Astrocyte (in vitro differentiated cells and primary cell): Measurements from ENCODE around the gene C21orf58. TPM values are rescaled to one million over a fixed set of nuclear protein-coding genes. Genes with fewer than 3 reads are reported as not detected.

ENCODE experiments used
- DNase-seq: peaks from one replicate; pipeline ENCODE4 v3.0.0-alpha.2; 2010; ENCODE audit warnings: low read depth
- FAIRE-seq: peaks from 2 replicates; lab custom pipeline; 2011; peaks lifted over from hg19 to GRCh38; lab: Jason Lieb, UNC
- H2AFZ ChIP-seq: 2 replicates; pipeline ENCODE4 v1.6.0; 2012; ENCODE audit warnings: low read depth, low read length, inconsistent platforms
- H3K27ac ChIP-seq: 2 replicates; pipeline ENCODE4 v1.5.1; 2011; ENCODE audit warnings: low read depth, low read length, inconsistent platforms
- H3K27me3 ChIP-seq: 2 replicates; pipeline ENCODE4 v1.6.0; 2011; ENCODE audit warnings: low read length, inconsistent platforms; ENCODE audit not compliant: insufficient read depth
- H3K36me3 ChIP-seq: 2 replicates; pipeline ENCODE4 v1.5.1; 2011; ENCODE audit warnings: low read length, inconsistent platforms; ENCODE audit not compliant: insufficient read depth
- H3K4me1 ChIP-seq: 2 replicates; pipeline ENCODE4 v1.5.1; 2011; ENCODE audit warnings: low read length, inconsistent platforms; ENCODE audit not compliant: insufficient read depth
- H3K4me2 ChIP-seq: 2 replicates; pipeline ENCODE4 v1.6.0; 2012; ENCODE audit warnings: low read length, inconsistent platforms
- H3K4me3 ChIP-seq: 2 replicates; pipeline ENCODE4 v1.5.1; 2011; ENCODE audit warnings: low read depth, mild to moderate bottlenecking, low read length, inconsistent platforms; ENCODE audit not compliant: insufficient read depth
- H3K79me2 ChIP-seq: 2 replicates; pipeline ENCODE4 v1.6.0; 2012; ENCODE audit warnings: mild to moderate bottlenecking, low read length, inconsistent platforms; ENCODE audit not compliant: insufficient read depth
- H3K9ac ChIP-seq: 2 replicates; pipeline ENCODE4 v1.6.0; 2012; ENCODE audit warnings: mild to moderate bottlenecking, low read length, inconsistent platforms
- H3K9me3 ChIP-seq: 2 replicates; pipeline ENCODE4 v1.5.1; 2012; ENCODE audit warnings: low read depth, mild to moderate bottlenecking, low read length, inconsistent platforms; ENCODE audit not compliant: insufficient read depth
- H4K20me1 ChIP-seq: 2 replicates; pipeline ENCODE4 v1.6.0; 2012; ENCODE audit warnings: low read length, inconsistent platforms; ENCODE audit not compliant: insufficient read depth
- H3K27ac Mint-ChIP-seq: one replicate; pipeline ENCODE4 v1.8.0; 2021; ENCODE audit warnings: mild to moderate bottlenecking, mixed read lengths; ENCODE audit not compliant: unreplicated experiment
- H3K27me3 Mint-ChIP-seq: one replicate; pipeline ENCODE4 v1.8.0; 2021; ENCODE audit warnings: low read depth, mixed read lengths; ENCODE audit not compliant: unreplicated experiment
- H3K36me3 Mint-ChIP-seq: one replicate; pipeline ENCODE4 v1.8.0; 2021; ENCODE audit warnings: low read depth, mixed read lengths; ENCODE audit not compliant: unreplicated experiment
- H3K4me1 Mint-ChIP-seq: one replicate; pipeline ENCODE4 v1.8.0; 2021; ENCODE audit warnings: low read depth, mixed read lengths; ENCODE audit not compliant: unreplicated experiment
- H3K4me3 Mint-ChIP-seq: one replicate; pipeline ENCODE4 v1.8.0; 2021; ENCODE audit warnings: mild to moderate bottlenecking, moderate library complexity, mixed read lengths; ENCODE audit not compliant: unreplicated experiment
- H3K9me3 Mint-ChIP-seq: one replicate; pipeline ENCODE4 v1.8.0; 2021; ENCODE audit warnings: mild to moderate bottlenecking, mixed read lengths; ENCODE audit not compliant: unreplicated experiment
- CTCF ChIP-seq: IDR thresholded peaks from 2 replicates; pipeline ENCODE4 v1.5.1; 2011; ENCODE audit warnings: low read depth, mild to moderate bottlenecking, inconsistent platforms, low read length, moderate library complexity; ENCODE audit not compliant: insufficient read depth
- EZH2 ChIP-seq: IDR thresholded peaks from 2 replicates; pipeline ENCODE4 v1.6.1; 2012; ENCODE audit warnings: mild to moderate bottlenecking, low read length, inconsistent platforms; ENCODE audit not compliant: insufficient read depth
- total RNA-seq: library from RNA; stranded (reverse); gene quantifications from 2 replicates; pipeline ENCODE4 v1.2.1, GENCODE V29; 2021

Gene C21orf58
- total RNA-seq, 1 donor from 2014 or later: 3.2 TPM

GRCh38 chr21:46308431-46308830 is 15.2 kb downstream of the C21orf58 start:
- DNase-seq (no peak), FAIRE-seq (no peak)
- Mint-ChIP-seq H3K9me3 (no peaks in the 10 kb centered on the region), H3K4me1 (peaks cover 3% of the 10 kb centered on the region), H3K36me3 (peaks cover 4% of the 10 kb centered on the region), H3K4me3 (no peak overlapping the region), H3K27me3 (no peaks in the 10 kb centered on the region), H3K27ac (no peak overlapping the region)
- Histone ChIP-seq H3K27ac (no peak overlapping the region), H3K4me3 (no peak overlapping the region), H3K36me3 (no peaks in the 10 kb centered on the region), H3K4me2 (no peak overlapping the region), H3K9me3 (no peaks in the 10 kb centered on the region), H2AFZ (no peak overlapping the region), H3K79me2 (no peaks in the 10 kb centered on the region), H3K27me3 (no peaks in the 10 kb centered on the region), H3K4me1 (peaks cover 12% of the 10 kb centered on the region), H3K9ac (no peak overlapping the region), H4K20me1 (peaks cover 3% of the 10 kb centered on the region)
- no peak for TF ChIP-seq CTCF
- TF ChIP-seq EZH2: no peak

- no peak for TF ChIP-seq CTCF
- no peak for TF ChIP-seq EZH2
- FAIRE-seq: peak; percentile 50
- H3K36me3 Mint-ChIP-seq: peaks cover 4% of the 10 kb centered on the region
These were observed 16.0 kb downstream of the C21orf58 start for GRCh38 chr21:46307625-46308024.

GRCh38 chr21:46304955-46305354 is 18.7 kb downstream of the C21orf58 start:
- H3K79me2 ChIP-seq: no peaks in the 10 kb centered on the region
- Mint-ChIP-seq H3K9me3 (no peaks in the 10 kb centered on the region), H3K4me3 (no peak overlapping the region), H3K36me3 (peaks cover 4% of the 10 kb centered on the region), H3K27ac (no peak overlapping the region), H3K4me1 (peaks cover 3% of the 10 kb centered on the region), H3K27me3 (no peaks in the 10 kb centered on the region)
- H3K27me3 ChIP-seq: no peaks in the 10 kb centered on the region
- TF ChIP-seq CTCF: no peak
- TF ChIP-seq EZH2: no peak
- H4K20me1 ChIP-seq: peaks cover 3% of the 10 kb centered on the region
- H3K9ac ChIP-seq: no peak overlapping the region
- FAIRE-seq (no peak), DNase-seq (no peak)
- peaks cover 12% of the 10 kb centered on the region for H3K4me1 ChIP-seq
- no peak overlapping the region for H3K4me2 ChIP-seq
- no peak overlapping the region for H3K27ac ChIP-seq
- no peak overlapping the region for H2AFZ ChIP-seq
- H3K9me3 ChIP-seq: no peaks in the 10 kb centered on the region
- no peak overlapping the region for H3K4me3 ChIP-seq
- H3K36me3 ChIP-seq: no peaks in the 10 kb centered on the region

More at GRCh38 chr21:46307625-46308024, 16.0 kb downstream of the C21orf58 start:
- Histone ChIP-seq H2AFZ (no peak overlapping the region), H3K36me3 (no peaks in the 10 kb centered on the region), H3K4me3 (no peak overlapping the region), H3K27me3 (no peaks in the 10 kb centered on the region), H4K20me1 (peaks cover 3% of the 10 kb centered on the region), H3K79me2 (no peaks in the 10 kb centered on the region), H3K4me1 (peaks cover 12% of the 10 kb centered on the region), H3K9ac (no peak overlapping the region), H3K27ac (peak overlapping the region; percentile 17), H3K4me2 (no peak overlapping the region), H3K9me3 (no peaks in the 10 kb centered on the region)
- H3K9me3 Mint-ChIP-seq: no peaks in the 10 kb centered on the region
- H3K4me3 Mint-ChIP-seq: no peak overlapping the region
- H3K27ac Mint-ChIP-seq: no peak overlapping the region
- H3K27me3 Mint-ChIP-seq: no peaks in the 10 kb centered on the region
- peak; percentile 79 for DNase-seq
- H3K4me1 Mint-ChIP-seq: peaks cover 3% of the 10 kb centered on the region
